Activated B cell treated with CpG ODN at 0.5 μM for 24 hours (primary cell): ENCODE measurements around the gene GTF3C4. TPM values are rescaled to one million over a fixed set of nuclear protein-coding genes. Genes with fewer than 3 reads are reported as not detected.

Experiments
- ATAC-seq: fragments of 200-7000 bp; cut with Tn5 transposase; one replicate; pipeline ENCODE4 v1.10.0; 2021; ENCODE audit warnings: low read depth, mild to moderate bottlenecking, moderate library complexity
- CTCF ChIA-PET: fragments of 350-600 bp; sonication (Branson Sonifier 250); formaldehyde crosslinking; loops from one replicate; lab custom pipeline; 2021; ENCODE audit warnings: antibody characterized with exemption; lab: Charles Lee
- POLR2A ChIA-PET: fragments of 350-600 bp; sonication (Branson Sonifier 250); formaldehyde crosslinking; loops from one replicate; lab custom pipeline; 2021; ENCODE audit warnings: antibody characterized with exemption; lab: Charles Lee
- DNase-seq: peaks from one replicate; pipeline ENCODE4 v3.0.0; 2022
- H3K27ac Mint-ChIP-seq: one replicate; pipeline ENCODE4 v1.8.0; 2020; ENCODE audit warnings: mixed read lengths
- H3K27me3 Mint-ChIP-seq: one replicate; pipeline ENCODE4 v1.8.0; 2021; ENCODE audit warnings: mixed read lengths
- H3K36me3 Mint-ChIP-seq: one replicate; pipeline ENCODE4 v1.8.0; 2021; ENCODE audit warnings: low read depth, mixed read lengths
- H3K4me1 Mint-ChIP-seq: one replicate; pipeline ENCODE4 v1.8.0; 2021; ENCODE audit warnings: mixed read lengths
- H3K4me3 Mint-ChIP-seq: one replicate; pipeline ENCODE4 v1.8.0; 2020; ENCODE audit warnings: mild to moderate bottlenecking, mixed read lengths
- H3K9me3 Mint-ChIP-seq: one replicate; pipeline ENCODE4 v1.8.0; 2020; ENCODE audit warnings: mixed read lengths
- intact Hi-C: fragments of 100-400 bp; cut with micrococcal nuclease; formaldehyde crosslinking; loops from one replicate; pipeline ENCODE4 v1.15.1; 2024
- total RNA-seq: library from RNA; stranded (reverse); gene quantifications from 2 replicates; pipeline ENCODE4 v1.2.3, GENCODE V29; 2022
- TF ChIP-seq, protein P1 (sequence below): fragments of 200-600 bp; IDR thresholded peaks from one replicate; pipeline ENCODE4 v1.8.0; 2022; ENCODE audit warnings: antibody characterized with exemption, mild to moderate bottlenecking

Gene GTF3C4
- total RNA-seq, 1 donor from 2014 or later = 16.1 TPM

- POLR2A ChIA-PET = no interaction called here
- CTCF ChIA-PET = no interaction called here
Measured at GRCh38 chr9:132742821-132743311, 72.6 kb downstream of the GTF3C4 start.

DNA sequence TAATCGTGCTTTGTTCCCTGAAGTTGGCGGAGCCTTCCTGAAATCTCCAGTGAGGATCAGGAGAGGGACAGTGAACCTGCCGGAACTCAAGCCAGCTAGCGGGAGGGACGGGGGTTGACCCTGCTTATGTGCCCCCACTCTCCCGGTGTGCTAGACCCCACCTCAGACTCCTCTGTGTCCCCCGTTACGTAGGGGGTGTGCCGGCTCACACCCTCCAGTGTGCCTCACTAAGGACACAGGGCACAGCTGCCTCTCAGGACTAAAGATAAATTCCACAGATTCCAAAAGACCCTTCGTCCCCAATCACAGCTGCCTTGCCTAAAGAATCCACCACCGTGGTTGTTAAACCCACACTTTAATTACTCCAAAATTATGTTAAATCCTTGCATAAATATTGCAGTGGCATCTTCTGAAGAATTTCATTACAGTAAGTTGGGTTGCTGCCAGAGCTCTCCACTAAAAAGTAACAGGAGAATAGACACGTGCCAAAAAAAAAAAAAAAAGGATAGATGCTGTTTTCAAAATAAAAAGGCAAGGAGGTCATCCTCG lies 73.7 kb downstream of the GTF3C4 start:
- H3K27me3 Mint-ChIP-seq = peaks cover 40% of the 10 kb centered on the region
- H3K4me3 Mint-ChIP-seq = no peak overlapping the region
- ATAC-seq (no peak), DNase-seq (no peak)
- H3K27ac Mint-ChIP-seq = no peak overlapping the region
- ChIA-PET CTCF (no interaction called here), POLR2A (no interaction called here)
- no peaks in the 10 kb centered on the region for H3K36me3 Mint-ChIP-seq
- H3K4me1 Mint-ChIP-seq = no peaks in the 10 kb centered on the region
- no peaks in the 10 kb centered on the region for H3K9me3 Mint-ChIP-seq
- TF ChIP-seq, protein P1, sequence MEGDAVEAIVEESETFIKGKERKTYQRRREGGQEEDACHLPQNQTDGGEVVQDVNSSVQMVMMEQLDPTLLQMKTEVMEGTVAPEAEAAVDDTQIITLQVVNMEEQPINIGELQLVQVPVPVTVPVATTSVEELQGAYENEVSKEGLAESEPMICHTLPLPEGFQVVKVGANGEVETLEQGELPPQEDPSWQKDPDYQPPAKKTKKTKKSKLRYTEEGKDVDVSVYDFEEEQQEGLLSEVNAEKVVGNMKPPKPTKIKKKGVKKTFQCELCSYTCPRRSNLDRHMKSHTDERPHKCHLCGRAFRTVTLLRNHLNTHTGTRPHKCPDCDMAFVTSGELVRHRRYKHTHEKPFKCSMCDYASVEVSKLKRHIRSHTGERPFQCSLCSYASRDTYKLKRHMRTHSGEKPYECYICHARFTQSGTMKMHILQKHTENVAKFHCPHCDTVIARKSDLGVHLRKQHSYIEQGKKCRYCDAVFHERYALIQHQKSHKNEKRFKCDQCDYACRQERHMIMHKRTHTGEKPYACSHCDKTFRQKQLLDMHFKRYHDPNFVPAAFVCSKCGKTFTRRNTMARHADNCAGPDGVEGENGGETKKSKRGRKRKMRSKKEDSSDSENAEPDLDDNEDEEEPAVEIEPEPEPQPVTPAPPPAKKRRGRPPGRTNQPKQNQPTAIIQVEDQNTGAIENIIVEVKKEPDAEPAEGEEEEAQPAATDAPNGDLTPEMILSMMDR = no peak
- intact Hi-C loops = no loop called here

More at GRCh38 chr9:132742821-132743311, 72.6 kb downstream of the GTF3C4 start:
- DNase-seq (no peak), ATAC-seq (no peak)
- no peaks in the 10 kb centered on the region for H3K4me1 Mint-ChIP-seq
- H3K27ac Mint-ChIP-seq = no peak overlapping the region
- H3K9me3 Mint-ChIP-seq = no peaks in the 10 kb centered on the region
- no peak overlapping the region for H3K4me3 Mint-ChIP-seq
- peaks cover 38% of the 10 kb centered on the region for H3K27me3 Mint-ChIP-seq
- intact Hi-C loops = no loop called here
- TF ChIP-seq, protein P1 = no peak
- no peaks in the 10 kb centered on the region for H3K36me3 Mint-ChIP-seq

Other genes starting within 250 kb of the GTF3C4 start
- not detected in 2 replicates for gene BARHL1, start 87.9 kb upstream of the GTF3C4 start, total RNA-seq
- gene DDX31, start 481 bp upstream of the GTF3C4 start, total RNA-seq = 18.0 and 21.8 TPM in 2 replicates
- 0.93 and 1.0 TPM in 2 replicates for gene AK8, start 207.8 kb downstream of the GTF3C4 start, total RNA-seq
- 1.2 and 1.6 TPM in 2 replicates for gene SPACA9, start 208.4 kb downstream of the GTF3C4 start, total RNA-seq